Measurements from ENCODE around the gene FHIT. TPM values are rescaled to one million over a fixed set of nuclear protein-coding genes. Genes with fewer than 3 reads are reported as not detected.

Gene FHIT
- total RNA-seq, 4 donors from 2014 or later, result 8.8 to 35.6 (median 12.6) TPM

DNA sequence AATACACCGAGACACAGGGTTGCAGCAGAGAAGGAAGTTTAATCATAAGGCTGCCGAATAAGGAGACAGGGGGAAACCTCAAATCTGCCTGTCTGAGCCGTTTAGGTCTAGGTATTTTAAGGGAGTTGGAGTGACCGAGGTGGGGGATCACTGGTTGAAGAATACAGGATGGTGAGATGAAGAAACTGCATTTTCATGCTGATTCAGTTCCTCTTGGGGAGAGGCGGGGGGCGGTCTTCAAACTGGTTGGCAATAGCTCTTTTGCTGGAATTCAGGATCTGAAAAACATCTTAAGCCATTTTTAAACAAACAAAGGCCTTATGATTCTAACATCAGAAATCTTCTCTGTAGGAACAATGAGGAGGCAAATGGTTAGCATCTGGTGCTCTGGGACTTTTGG is 1502.0 kb downstream of the FHIT start:
- Histone ChIP-seq H3K4me3 (no peak overlapping the region), H3K9me3 (no peaks in the 10 kb centered on the region), H3K4me1 (no peaks in the 10 kb centered on the region), H3K27me3 (no peaks in the 10 kb centered on the region), H3K36me3 (no peaks in the 10 kb centered on the region), H3K27ac (no peak overlapping the region)
- WGBS, result 76% methylated on average over 6 of the region's 6 CpGs
- no peak for DNase-seq (ENCODE audit: low spot score in 2 of 2)
- no peak for TF ChIP-seq POLR2AphosphoS5 (IDR thresholded peaks at IDR 0.05)

DNA sequence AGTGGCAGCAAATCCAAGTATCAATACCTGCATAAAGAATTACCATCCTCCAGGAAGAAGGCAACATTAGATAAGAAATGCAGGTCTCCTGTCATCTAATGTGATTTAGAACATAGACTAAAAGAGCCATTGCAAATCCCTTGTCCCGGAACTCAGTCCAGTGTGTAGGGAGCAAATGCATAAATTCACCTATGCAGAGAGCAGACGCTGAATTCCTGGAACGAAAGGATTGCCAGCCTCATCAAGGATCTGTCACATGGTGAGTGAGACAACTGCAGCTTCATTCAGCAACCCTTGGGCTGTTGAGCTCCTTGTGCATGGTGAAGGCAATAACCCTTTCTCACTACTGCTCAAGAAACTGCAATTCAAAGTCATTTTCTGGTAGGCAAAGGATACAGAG is 1504.7 kb downstream of the FHIT start:
- TF ChIP-seq, protein P1, sequence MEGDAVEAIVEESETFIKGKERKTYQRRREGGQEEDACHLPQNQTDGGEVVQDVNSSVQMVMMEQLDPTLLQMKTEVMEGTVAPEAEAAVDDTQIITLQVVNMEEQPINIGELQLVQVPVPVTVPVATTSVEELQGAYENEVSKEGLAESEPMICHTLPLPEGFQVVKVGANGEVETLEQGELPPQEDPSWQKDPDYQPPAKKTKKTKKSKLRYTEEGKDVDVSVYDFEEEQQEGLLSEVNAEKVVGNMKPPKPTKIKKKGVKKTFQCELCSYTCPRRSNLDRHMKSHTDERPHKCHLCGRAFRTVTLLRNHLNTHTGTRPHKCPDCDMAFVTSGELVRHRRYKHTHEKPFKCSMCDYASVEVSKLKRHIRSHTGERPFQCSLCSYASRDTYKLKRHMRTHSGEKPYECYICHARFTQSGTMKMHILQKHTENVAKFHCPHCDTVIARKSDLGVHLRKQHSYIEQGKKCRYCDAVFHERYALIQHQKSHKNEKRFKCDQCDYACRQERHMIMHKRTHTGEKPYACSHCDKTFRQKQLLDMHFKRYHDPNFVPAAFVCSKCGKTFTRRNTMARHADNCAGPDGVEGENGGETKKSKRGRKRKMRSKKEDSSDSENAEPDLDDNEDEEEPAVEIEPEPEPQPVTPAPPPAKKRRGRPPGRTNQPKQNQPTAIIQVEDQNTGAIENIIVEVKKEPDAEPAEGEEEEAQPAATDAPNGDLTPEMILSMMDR (IDR thresholded peaks at IDR 0.05), result no peak
- no peak for TF ChIP-seq EP300 (IDR thresholded peaks at IDR 0.05)
- no peak for TF ChIP-seq POLR2AphosphoS5 (IDR thresholded peaks at IDR 0.05)
- TF ChIP-seq POLR2A (IDR thresholded peaks at IDR 0.05), result no peak
- WGBS, result 80% methylated on average over 3 of the region's 3 CpGs

DNA sequence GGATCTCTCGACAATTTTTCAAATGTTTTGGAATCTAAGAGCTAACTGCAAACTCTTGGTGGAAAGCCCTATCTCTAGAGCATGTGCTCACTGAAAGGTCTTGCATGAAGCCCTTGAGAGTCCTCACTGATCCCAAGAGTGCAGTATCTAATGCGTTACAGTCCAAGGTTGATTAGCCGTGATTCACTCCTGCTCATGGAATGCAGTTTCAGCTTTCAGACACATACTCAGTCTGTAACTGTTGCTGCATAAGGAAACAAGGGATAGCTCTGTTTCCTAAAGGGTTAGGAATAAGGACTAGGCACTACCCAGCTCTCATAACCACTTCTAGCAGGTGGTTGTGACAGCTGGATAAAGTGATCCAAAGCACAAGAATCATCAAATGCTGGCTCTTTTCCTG is 1514.0 kb downstream of the FHIT start:
- no peaks in the 10 kb centered on the region for H3K4me1 ChIP-seq
- H3K4me3 ChIP-seq, result no peak overlapping the region
- no peaks in the 10 kb centered on the region for H3K9me3 ChIP-seq
- TF ChIP-seq POLR2A (IDR thresholded peaks at IDR 0.05) (no peak), POLR2AphosphoS5 (IDR thresholded peaks at IDR 0.05) (no peak), EP300 (IDR thresholded peaks at IDR 0.05) (no peak)
- TF ChIP-seq, protein P1 (IDR thresholded peaks at IDR 0.05), result no peak
- H3K27ac ChIP-seq, result no peak overlapping the region
- H3K27me3 ChIP-seq, result no peaks in the 10 kb centered on the region
- H3K36me3 ChIP-seq, result no peaks in the 10 kb centered on the region
- DNase-seq (ENCODE audit: low spot score in 2 of 2), result no peak
- 92% methylated on average over 3 of the region's 3 CpGs for WGBS

More for the DNA sequence above, 1504.7 kb downstream of the FHIT start:
- no peak for DNase-seq (ENCODE audit: low spot score in 2 of 2)
- Histone ChIP-seq H3K4me1 (no peaks in the 10 kb centered on the region), H3K36me3 (no peaks in the 10 kb centered on the region), H3K9me3 (no peaks in the 10 kb centered on the region), H3K27ac (no peak overlapping the region), H3K4me3 (no peak overlapping the region), H3K27me3 (no peaks in the 10 kb centered on the region)

DNA sequence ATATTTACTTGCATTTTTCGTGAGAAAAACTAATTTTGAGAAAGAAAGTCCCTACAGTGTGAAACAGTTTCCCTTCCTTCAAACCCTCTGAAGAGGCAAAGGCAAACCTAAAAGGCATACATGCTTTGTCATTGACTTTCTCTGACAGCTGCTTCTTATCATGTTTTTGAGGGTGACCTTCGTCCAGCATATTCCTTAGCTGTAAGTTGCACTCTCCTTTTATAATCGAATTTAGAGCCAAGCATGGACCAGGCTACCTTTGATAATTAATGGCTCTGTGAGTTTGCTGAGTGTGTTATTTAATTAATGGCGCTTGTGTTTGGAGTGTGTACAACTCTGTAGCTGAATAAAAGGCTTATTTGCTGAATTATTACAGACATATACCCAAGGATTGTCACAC is 1517.2 kb downstream of the FHIT start:
- no peak overlapping the region for H3K4me3 ChIP-seq
- TF ChIP-seq POLR2A (IDR thresholded peaks at IDR 0.05), result no peak
- no peak for TF ChIP-seq EP300 (IDR thresholded peaks at IDR 0.05)
- TF ChIP-seq, protein P1 (IDR thresholded peaks at IDR 0.05), result no peak
- TF ChIP-seq POLR2AphosphoS5 (IDR thresholded peaks at IDR 0.05), result no peak
- no peaks in the 10 kb centered on the region for H3K36me3 ChIP-seq
- H3K27me3 ChIP-seq, result no peaks in the 10 kb centered on the region
- no peak overlapping the region for H3K27ac ChIP-seq
- DNase-seq (ENCODE audit: low spot score in 2 of 2), result no peak
- no peaks in the 10 kb centered on the region for H3K9me3 ChIP-seq
- no peaks in the 10 kb centered on the region for H3K4me1 ChIP-seq
- WGBS, result 79% methylated on average over 4 of the region's 4 CpGs

DNA sequence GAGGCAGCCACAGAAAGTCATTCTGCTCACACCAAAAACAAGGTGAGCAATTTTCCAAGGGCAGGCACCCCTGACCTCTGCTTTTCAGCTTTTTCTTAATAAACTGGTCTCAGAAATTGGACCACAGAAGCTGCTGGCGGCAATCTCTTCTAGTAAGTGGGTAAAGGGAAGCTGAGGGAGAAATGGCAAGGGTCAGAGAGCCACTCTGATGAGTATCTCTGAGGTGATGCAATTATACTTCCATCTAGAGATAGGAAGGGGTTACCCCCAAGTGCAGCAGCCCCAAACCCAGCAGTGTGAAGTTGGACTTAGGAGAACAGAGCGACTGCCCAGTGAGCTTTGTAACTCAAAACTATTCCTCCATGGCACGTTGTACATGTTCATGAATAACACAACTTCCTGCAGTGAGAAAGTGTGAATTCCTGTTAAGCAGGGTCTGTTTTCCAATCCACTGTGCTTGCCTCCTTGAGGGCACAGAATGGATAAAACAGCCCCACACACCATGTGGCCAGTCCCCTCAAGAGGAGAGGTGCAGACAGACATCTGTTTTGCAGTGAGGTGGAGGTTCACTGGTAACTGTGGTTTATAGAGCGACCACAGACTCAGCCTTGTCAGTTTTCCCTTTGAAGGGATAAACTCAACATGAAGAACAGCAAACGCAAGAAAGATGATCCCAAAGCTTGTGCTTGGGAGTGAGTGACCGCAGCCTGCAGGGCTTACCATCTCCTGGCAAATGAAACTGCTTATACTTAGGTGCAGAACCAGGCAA is 1518.0 kb downstream of the FHIT start:
- H3K9me3 ChIP-seq, result no peaks in the 10 kb centered on the region
- WGBS, result 85% methylated on average over 6 of the region's 6 CpGs
- no peaks in the 10 kb centered on the region for H3K4me1 ChIP-seq
- no peak overlapping the region for H3K4me3 ChIP-seq
- no peaks in the 10 kb centered on the region for H3K27me3 ChIP-seq
- no peak for TF ChIP-seq EP300 (IDR thresholded peaks at IDR 0.05)
- no peak for TF ChIP-seq POLR2AphosphoS5 (IDR thresholded peaks at IDR 0.05)
- no peak for TF ChIP-seq POLR2A (IDR thresholded peaks at IDR 0.05)
- DNase-seq (ENCODE audit: low spot score in 2 of 2), result no peak
- no peak overlapping the region for H3K27ac ChIP-seq
- no peaks in the 10 kb centered on the region for H3K36me3 ChIP-seq

DNA sequence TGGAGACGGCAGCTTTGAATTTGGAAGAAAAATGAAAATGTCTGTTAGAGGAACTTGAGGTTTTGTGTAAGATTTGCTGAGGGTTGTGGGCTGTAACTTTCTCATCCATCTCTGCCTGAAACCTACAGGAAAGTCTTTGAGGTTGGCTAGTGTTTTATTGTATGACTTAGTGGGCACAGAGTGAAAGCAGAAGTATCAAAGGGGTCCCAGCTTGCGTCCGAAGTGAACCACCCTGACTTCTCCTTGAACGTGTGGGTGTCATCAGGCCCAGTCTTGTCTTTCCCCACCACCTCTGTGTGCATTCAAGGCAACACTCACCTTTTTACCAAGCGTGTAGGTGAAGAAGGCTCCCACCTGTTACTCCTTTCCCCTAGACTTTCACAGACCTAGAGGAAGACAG is 1519.3 kb downstream of the FHIT start:
- H3K4me1 ChIP-seq, result no peaks in the 10 kb centered on the region

More for the DNA sequence above, 1519.3 kb downstream of the FHIT start:
- WGBS, result 85% methylated on average over 5 of the region's 5 CpGs
- Histone ChIP-seq H3K36me3 (no peaks in the 10 kb centered on the region), H3K27me3 (no peaks in the 10 kb centered on the region), H3K27ac (no peak overlapping the region), H3K9me3 (no peaks in the 10 kb centered on the region), H3K4me3 (no peak overlapping the region)
- no peak for TF ChIP-seq POLR2AphosphoS5 (IDR thresholded peaks at IDR 0.05)
- TF ChIP-seq, protein P1 (IDR thresholded peaks at IDR 0.05), result no peak
- no peak for TF ChIP-seq POLR2A (IDR thresholded peaks at IDR 0.05)
- no peak for TF ChIP-seq EP300 (IDR thresholded peaks at IDR 0.05)
- no peak for DNase-seq (ENCODE audit: low spot score in 2 of 2)

All from suprapubic skin (tissue), 4 donors.